Measurements from ENCODE around the gene RAB1B.

Gene RAB1B

DNA sequence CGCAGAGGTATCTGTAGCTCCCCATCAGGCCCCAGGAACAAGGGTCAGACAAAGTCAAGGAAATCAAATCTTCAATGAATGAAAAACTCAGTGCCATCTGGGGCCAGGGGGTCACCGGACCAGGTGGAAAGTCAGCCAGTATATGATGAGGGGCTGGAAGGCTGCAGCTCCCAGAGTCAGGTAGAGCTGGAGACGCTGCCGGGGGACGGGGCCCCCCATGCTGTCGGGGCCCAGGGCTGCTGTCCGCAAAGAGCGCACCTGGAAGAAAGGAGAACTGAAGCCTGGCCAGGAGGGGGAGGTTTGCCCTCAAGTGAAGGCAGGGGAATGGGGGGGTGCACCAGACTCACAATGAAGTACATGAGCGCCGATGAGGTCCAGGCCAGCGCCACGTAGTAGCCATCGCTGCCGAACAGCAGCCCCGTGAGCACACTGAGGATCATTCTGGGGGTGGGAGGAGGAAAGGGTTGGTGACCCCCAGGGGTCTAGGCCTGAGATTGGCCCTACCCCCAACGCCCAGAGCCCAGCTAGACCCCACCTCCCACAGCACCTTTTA, 16.2 kb downstream of the RAB1B start:
- DNase-seq (ENCODE audit: low spot score), result no peak

DNA sequence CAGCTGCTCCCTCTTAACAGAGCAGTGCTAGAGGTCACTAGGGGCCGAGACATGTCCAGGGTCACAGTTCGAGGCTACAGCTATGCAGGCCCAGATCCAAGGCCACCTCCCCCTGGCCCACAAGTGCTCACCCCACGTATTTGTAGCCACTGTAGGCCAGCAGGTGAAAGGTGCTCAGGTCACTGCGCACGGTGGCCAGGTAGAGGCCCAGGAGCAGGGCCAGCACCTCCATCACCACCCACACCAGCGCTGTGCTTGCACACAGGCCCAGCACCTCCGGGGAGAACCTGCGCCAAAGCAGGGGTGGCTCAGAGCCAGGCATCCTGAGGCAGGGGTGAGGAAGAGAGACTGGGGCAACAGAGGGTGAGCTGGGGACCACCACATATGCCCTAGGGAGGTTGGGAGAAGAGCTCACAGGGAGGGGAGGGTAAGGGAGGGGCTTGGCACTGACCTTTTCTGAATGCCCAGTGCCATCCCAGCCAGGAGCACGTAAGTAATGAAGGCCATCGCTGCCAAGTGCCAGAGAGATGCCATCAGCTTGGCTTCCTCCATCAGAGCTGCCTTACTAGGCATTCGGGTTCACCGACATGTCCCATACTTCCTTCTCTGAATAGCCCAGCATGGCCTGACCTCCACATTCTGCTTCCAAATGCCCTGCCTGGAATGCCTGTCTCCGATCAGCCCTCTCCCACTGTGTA, 17.0 kb downstream of the RAB1B start:
- DNase-seq (ENCODE audit: low spot score), result no peak

DNA sequence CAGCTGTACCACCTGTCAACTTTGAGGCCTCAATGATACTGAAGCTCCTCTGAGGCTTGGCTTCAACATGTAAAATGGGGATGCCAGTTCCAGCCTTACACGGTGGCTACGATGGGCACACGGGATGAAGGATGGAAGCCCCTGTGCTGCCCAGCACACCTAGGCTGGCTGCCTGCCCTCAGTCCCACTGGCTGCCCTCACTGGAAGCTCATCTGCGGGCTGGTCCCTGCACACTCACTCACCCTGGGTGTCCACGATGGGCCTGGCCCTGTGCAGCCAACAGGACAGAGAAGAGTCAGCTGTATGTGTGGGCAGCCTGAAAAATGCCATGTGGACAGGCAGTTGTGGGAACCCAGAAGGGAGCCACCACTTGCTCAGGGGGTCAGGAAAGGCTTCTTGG, 18.3 kb downstream of the RAB1B start:
- DNase-seq (ENCODE audit: low spot score), result no peak

DNA sequence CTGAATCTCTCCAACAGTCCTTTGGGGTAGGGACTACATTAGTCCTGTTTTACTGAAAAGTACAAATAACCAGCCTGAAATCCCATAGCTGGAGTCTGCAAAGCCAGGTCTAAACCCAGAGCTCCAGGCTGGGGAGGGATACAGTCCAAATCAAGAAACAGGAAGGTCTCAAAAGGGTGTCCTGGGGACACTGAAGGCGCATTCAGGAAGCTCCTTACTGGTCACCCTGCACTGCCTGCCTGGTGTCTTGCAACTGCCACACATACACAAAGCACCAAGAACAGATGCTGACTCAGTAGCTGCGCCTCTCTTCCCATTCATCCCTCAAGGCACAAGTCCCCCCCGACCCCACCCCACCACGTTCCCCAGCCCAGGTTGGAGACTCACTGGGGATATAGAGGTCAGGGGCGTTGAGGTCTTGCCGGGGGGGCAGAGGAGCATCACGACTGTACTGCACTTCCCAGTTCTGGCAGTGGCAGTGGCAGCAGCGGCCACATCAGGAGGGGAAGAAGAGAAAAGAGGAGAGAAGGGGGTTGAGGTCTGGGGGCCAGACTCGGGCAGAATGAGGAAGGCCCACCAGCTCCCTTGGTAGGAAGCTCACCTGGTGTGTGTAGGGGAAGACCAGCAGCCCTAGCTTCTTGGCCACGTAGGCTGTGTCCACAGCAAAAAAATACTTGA, 18.9 kb downstream of the RAB1B start:
- DNase-seq (ENCODE audit: low spot score), result no peak

DNA sequence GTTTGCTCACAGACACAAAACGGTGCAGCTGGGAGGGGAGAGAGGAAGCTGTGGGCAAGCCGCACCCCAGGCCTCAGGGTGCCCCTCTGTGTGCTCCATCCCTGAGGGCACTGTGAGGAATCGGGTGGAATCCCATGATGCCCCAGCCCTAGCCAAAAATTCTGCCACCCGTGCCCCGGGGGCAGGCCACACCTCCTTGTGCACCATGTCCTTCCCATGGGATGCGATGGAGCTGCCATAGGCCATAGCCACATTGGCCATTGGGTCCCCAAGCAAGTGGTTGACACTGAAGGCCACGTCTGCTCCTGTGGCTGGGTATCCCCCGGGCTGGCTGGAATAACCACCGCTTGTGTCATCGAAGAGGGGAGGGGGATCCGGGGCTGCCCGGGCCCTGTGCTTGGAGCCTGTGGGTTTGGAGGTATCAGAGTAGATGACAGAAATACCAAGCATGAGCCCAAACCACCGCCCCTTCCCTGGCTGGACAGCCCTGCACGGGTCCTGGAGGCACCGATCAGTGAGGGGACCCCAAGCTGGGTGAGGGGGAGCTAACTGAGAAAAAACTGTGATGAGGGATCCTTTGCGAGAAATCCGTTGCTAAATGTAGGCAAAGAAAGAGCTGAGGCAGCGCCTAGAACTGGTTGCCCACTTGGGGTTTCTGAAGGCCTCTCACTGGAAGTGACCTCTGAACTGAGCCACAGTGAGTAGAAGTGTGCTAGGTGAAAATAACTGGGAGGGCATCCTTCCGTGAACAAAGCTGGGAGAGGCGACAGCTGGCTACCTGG, 19.6 kb downstream of the RAB1B start:
- no peak for DNase-seq (ENCODE audit: low spot score)

DNA sequence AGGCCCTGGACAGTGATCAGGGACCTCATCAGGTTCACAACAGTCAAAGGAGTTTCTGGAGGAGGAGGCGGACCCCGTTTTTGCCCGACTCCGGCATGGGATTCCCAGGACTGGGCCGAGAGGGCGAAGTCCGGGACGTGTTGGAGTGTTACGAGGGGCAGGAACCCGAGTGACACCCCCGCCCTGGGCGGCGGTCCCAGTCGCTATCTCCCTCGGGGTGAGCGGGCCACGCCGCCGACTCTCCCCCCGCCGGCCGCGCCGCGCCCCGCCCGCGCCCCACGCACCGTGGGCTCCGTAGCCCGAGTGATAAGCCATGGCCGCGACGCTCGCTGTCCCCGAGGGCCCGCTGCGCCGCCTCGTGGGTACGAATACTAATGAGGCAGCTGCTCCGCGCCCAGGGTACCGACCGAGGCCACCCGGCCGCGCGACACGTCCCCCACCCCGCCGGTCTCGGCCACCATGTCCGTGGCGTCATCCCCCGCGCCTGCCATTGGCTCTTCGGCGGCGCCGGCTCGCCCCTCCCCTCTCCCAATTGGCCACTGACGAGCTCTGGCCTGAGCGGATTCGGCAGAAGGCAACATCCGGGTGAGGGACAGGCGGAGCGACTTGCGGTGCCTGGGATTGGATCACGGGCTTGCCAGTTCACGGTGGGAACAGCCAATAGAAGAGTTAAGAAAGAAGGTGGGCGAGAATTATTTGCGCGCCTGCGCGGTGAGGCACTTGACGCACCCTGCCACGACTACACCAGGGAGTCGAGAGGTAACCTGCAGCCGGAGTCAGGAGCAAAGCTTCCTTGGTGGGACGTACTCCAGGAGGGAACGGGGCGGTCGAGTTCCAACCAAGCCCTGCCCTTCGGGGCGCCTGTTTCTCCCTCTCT, 20.5 kb downstream of the RAB1B start, which contains the start of gene YIF1A:
TSS of gene YIF1A (minus strand) at position 473 of the 877 bp plus-strand sequence. CDS start at position 315, 158 bp downstream.
- DNase-seq (ENCODE audit: low spot score), result peak; percentile 98

DNA sequence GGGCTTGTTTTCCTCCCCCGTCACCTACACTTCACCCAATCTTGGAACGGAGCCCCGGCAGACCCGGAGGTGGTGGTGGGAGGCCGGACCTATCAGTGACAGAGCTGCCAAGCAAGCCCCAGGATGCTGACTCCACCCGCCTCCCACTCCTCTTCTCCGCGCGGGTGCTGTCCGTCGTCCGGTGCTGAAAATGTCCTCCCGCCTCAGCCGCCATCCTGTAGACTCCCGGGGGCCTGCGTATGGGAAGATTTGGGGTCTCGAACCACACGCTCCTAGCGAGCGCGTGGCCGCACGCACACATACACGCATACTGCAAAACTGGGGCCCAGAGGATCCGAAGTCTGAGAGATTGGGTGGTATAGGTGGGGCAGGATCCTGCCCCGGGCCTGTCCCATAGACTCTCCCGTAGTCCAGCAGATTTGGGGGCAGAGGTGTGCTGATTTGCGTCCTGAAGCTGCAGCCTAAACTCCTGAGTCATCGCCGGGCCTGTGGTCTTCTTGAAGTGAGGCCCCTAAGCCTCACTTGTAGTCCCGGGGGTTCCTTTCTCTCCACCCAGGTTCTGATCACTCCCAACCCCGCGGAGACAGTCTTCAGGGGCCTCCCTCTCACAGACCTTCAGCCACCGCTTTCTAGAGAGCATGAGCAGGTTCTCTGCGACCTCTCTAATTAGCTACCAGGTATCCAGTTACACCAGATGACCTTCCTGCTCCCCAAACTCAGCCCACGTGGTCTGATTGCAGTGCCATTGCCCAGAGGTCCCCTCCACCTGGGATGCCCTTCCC, 21.3 kb downstream of the RAB1B start:
- peak; percentile 90 for DNase-seq (ENCODE audit: low spot score)

DNA sequence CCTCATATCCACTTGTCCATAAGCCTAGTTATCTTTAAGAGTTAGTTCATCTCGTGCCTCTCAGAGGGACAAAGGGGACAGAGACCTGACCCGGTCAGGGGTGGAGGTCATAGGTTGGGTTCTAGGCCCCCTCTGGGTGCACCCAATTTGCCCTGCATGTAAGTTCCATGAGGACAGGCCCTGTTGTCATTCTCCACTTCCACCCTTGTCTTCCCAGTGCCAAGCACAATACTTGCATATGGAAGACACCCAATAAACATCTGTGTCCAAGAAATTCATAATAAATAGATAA, 21.8 kb downstream of the RAB1B start:
- no peak for DNase-seq (ENCODE audit: low spot score)

DNA sequence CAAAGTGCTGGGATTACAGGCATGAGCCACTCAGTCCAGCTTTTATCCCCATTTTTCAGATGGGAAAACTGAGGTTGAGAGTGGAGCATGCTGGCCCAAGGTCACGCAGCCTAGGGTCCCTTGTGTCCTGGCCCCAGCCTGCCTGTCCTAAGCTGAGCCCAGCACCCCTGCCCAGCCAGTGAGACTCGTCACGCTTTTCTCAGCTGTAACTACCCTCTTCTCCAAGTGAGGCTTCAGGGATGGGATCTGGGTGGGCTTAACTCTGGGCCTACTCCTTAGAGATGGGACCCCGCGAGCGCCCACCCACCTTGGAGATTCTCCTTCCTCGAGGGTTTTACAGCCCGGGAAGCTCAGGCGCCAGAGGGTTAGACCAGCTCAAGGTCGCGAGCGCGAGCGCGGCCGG, 22.9 kb downstream of the RAB1B start:
- no peak for DNase-seq (ENCODE audit: low spot score)

DNA sequence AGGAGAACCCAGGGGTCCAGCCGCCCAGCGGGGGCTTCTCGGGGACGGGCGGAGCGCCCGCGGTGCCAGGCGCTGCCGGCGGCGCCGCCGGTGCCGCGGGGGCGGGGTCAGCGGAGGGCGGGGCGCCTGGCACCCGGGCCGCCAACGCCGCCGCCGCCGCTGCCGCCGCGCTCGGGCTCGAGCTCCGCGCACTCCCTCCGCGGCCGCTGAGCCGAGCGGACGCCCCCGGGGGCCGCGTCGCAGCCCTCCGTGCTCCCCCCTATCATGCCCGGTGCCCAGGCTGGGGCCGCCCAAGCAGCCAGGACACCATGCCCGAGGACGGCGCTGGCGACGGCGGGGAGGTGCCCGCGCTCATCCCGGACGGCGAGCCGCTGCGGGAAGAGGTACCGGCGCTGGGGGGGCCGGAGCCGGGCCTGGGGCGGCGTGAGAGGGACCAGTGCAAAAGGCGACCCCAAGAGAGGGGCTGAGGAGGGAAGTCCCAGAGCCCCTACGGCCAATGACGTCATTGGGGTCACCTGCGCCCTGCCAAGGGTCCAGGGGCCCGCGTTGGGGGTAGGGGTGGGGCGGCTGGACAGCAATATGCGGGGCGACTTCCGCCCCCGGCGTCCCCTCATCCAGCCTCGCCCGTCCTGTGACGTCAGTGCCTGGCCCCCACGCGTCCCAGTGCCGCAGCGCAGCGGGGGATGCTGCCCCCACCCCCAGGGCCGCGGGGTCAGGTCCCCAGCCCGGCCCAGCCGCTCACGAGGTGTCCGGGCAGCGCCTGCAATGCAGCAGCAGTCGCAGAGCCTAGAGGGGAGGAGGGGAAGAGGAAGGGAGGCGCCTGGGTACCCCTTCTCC, 23.5 kb downstream of the RAB1B start, which contains the start of gene TMEM151A:
TSS of gene TMEM151A (plus strand) at position 189 of the 837 bp plus-strand sequence. CDS start at position 309, 120 bp downstream.
- DNase-seq (ENCODE audit: low spot score), result no peak

DNA sequence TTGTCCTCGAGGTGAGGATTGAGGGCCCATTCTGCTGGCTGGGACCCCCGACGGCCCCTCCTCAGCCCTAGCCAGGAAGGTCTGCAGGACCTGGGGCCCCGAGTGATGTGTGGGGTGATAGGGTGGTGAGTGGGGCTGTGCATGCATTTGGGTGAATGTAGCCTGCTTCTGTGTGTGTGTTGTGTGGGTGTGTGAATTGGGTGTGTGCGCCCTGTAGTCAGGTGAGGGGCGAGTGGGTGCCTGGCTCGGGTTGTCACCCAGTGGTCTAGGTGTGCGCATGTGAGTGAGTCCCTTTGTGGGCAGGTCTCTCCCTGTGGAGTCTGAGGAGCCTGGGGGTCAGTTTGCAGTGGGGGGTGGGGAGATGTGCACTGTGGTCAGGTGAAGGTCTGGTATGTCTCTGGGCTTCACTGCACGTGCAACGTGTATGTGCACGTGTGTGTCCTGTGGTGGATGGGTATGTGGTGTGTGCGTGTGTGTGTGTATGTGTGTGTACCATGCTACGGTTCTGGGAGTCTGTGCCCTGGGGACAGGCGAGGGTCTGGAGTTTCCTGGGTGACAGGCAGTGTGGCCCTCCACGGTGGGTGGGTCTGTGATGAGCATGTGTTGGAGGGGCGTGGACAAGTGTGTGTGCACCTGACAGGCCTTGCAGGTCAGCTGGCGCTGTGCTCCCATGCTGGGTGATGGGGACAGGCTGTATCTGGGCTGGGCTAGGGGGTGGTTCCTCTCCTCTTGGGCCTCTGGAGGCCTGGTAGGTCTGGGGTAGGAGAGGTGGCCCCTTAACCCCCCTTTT, 24.3 kb downstream of the RAB1B start:
- DNase-seq (ENCODE audit: low spot score), result no peak

DNA sequence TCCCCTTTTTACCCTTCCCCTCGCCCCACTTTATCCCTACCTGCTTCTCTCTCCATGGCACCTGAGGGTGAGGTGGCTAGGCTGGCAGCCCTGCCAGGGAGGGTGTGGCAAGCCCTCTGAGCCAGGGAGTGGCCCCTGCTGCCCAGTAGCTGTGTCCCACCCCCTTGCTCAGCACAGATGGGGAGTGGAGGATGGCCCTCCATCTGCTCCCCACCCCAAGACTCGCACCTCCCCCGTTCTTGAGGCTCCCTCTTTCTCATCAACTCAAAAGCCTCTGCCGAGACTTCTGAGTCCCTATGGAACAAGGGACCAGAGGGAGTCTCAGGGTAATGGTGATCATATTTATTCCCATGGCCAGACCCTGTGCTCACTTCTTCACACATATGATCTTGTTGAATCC, 24.9 kb downstream of the RAB1B start:
- no peak for DNase-seq (ENCODE audit: low spot score)

DNA sequence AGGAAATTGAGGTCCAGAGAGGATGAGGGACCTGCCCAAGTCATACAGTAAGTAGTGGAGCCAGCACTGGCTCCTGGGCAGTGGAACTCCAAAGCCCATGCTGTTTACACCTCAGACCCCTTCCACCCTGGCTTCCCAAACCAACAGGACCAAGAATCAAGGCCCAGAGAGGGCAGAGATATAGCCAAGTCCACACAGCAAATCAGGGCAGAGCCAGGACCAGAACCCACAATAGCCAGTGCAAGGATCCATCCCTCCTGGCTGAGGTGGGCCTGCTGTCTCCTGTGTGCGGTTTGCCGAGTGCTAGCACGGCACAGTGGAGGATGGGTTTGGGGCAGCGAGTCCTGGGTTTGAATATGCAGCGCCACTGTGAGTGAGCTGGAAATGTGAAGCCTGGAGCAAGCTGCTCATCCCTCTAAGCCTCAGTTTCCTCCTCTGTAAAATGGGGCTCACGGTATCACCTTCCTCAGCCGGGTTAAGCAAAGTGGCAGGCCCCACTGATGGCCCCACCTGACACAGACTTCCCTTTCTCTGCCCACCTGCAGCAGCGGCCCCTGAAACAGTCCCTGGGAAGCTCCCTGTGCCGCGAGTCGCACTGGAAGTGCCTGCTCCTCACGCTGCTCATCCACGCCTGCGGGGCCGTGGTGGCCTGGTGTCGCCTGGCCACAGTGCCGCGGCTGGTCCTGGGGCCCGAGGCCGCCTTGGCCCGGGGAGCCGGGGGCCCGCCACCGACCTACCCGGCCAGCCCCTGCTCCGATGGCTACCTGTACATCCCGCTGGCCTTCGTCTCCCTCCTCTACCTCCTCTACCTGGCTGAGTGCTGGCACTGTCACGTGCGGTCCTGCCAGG, 25.6 kb downstream of the RAB1B start:
- DNase-seq (ENCODE audit: low spot score), result no peak

DNA sequence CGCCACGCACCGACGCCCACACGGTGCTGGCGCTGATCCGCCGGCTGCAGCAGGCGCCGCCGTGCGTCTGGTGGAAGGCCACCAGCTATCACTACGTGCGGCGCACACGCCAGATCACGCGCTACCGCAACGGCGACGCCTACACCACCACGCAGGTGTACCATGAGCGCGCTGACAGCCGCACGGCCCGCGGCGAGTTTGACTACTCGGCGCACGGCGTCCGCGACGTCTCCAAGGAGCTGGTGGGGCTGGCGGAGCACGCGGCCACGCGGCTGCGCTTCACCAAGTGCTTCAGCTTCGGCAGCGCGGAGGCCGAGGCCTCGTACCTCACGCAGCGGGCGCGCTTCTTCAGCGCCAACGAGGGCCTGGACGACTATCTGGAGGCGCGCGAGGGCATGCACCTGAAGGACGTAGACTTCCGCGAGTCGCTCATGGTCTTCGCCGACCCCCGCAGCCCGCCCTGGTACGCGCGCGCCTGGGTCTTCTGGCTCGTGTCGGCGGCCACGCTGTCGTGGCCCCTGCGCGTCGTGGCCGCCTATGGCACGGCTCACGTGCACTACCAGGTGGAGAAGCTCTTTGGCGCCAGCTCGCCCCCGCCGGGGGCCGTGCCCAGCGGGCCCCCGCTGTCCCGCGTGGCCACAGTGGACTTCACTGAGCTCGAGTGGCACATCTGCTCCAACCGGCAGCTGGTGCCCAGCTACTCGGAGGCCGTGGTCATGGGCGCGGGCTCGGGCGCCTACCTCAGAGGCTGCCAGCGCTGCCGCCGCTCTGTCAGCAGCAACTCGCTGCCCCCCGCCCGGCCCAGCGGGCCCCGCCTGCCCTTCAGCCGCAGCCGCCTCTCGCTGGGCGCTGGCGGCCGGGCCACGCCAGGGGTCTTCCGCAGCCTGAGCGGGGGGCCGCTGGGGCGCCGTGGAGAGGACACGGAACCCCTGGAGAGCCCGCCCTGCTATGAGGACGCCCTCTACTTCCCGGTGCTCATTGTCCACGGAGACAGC, 26.5 kb downstream of the RAB1B start:
- no peak for DNase-seq (ENCODE audit: low spot score)

DNA sequence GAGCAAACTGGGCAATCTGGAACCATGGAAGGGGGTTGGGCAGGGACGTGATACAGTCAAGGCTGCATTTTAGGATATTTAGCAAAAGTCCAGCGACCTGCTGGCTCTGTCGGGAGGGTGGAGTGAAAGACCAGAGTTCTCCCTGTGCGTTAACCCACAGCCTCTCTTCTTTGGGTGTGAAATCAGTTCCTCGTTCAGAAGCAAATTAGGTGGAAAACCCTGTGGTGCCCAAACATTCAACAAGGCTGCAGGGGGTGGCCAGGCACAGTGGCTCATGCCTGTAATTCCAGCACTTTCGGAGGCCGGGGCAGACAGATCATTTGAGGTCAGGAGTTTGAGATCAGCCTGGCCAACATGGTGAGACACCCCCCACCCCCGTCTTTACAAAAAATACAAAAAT, 29.2 kb downstream of the RAB1B start:
- DNase-seq (ENCODE audit: low spot score), result no peak

DNA sequence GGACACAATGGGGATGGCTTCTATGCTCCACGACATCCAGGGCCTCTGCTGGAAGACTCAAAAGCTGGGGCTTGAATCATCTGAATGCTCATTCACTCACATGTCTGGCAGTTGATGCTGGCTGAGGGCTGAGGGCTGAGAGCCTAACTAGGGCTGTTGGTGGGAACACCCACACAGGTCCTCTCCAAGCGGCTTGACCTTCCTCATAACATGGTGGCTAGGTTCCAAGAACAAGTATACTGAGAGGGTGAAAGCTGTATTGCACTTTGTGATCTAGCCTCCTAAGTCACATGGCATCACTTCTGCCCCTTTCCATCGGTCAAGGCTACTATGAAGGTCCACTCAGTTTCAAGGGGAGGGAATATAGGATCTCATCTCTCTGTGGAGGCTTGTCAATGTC, 30.7 kb downstream of the RAB1B start:
- no peak for DNase-seq (ENCODE audit: low spot score)

DNA sequence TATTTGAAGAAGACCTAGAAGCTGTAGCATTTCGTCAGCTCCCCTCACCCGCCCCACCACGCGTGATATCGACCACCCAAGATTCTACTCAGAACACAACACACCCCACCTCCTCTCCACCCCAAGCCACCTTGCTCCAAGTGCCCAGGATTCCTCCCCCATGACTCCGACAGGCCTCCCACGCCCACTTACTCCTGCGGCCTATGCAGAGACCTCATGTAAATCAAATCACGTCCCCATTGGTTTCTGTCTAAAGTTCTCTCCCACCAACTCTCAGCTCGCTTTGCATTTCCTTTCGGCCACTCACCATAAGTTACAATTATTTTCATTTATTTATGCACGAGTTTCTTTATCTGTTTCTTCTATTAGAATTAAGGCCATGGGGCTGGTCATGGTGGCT, 34.2 kb downstream of the RAB1B start:
- DNase-seq (ENCODE audit: low spot score), result no peak

Data from left forelimb (tissue), 1 donor.